Fibroblast of lung (primary cell): ENCODE results near the gene SFT2D3.

Source experiments
- EZH2 ChIP-seq: IDR thresholded peaks from 2 replicates; pipeline ENCODE4 v1.5.1; 2012; ENCODE audit warnings: low read length, control low read depth, mild to moderate bottlenecking; ENCODE audit errors: missing control alignments
- TF ChIP-seq, protein P1 (sequence below), 2 donors: IDR thresholded peaks in 1 of 2; conservative IDR thresholded peaks in 1 of 2; 1 replicate in 1 of 2; 2 replicates in 1 of 2; pipeline ENCODE4 v1.5.1; 2011 to 2012; ENCODE audit warnings: low read length in 2 of 2, control low read depth in 1 of 2, inconsistent platforms in 1 of 2, low read depth in 1 of 2, mild to moderate bottlenecking in 1 of 2

DNA sequence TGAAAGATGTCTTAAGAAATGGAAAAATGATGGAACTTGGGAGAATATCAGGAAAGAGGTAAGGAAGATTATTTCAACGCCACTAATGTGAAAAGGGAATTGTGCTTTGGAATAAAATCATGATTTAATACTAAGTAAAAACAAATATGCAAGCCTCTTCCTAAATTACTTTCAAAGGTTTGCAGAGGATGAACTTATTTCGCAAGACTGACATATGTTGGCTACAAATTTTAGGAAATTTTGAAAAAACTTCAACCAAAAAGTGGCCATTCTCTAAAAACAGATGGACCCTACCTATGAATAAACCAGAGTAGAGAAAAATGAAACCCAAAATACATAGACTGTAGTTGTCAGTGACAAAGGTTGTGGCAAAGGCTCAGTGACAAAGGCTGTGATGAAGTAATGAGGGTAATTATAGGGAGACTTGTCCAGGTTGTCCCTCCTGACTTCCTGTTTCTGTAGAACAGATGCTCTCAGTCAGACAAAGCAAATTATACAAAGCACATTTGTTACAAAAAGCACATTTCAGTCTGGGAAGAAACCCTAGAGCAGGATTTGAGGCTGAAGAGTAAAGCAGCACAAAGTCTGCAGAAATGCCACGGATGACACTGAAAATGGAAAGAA lies 39.5 kb downstream of the SFT2D3 start:
- TF ChIP-seq EZH2: no peak
- TF ChIP-seq, protein P1, sequence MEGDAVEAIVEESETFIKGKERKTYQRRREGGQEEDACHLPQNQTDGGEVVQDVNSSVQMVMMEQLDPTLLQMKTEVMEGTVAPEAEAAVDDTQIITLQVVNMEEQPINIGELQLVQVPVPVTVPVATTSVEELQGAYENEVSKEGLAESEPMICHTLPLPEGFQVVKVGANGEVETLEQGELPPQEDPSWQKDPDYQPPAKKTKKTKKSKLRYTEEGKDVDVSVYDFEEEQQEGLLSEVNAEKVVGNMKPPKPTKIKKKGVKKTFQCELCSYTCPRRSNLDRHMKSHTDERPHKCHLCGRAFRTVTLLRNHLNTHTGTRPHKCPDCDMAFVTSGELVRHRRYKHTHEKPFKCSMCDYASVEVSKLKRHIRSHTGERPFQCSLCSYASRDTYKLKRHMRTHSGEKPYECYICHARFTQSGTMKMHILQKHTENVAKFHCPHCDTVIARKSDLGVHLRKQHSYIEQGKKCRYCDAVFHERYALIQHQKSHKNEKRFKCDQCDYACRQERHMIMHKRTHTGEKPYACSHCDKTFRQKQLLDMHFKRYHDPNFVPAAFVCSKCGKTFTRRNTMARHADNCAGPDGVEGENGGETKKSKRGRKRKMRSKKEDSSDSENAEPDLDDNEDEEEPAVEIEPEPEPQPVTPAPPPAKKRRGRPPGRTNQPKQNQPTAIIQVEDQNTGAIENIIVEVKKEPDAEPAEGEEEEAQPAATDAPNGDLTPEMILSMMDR (conservative IDR thresholded peaks at IDR 0.05 in 1 of 2, IDR thresholded peaks at IDR 0.05 in 1 of 2; ENCODE audit: low read depth in 1 of 2, low read length in 2 of 2): no peak
